Measurements from ENCODE around the gene PLEKHA4. TPM values are rescaled to one million over a fixed set of nuclear protein-coding genes. Genes with fewer than 3 reads are reported as not detected.
A peak's percentile ranks its signal among the peaks of the same experiment; 100 is the strongest.

PLEKHA4 gene
- total and polyA plus RNA-seq, 2 of the 13 experiments (the other 11 are each of a cell fraction or from before 2014, with no cell fraction given), result 4.8 to 6.0 TPM

GRCh38 chr19:48835734-48836088, 32.7 kb downstream of the PLEKHA4 start (continued):
- peak; percentile 35; the same call in 1 of the 2 replicates for TF ChIP-seq ZFP91 (CRISPR knock-in tag; IDR thresholded peaks at IDR 0.05; ENCODE audit: borderline replicate concordance)
- peak; percentile 38 for TF ChIP-seq HNF4A (CRISPR knock-in tag; IDR thresholded peaks at IDR 0.05)
- TF ChIP-seq, protein P1, sequence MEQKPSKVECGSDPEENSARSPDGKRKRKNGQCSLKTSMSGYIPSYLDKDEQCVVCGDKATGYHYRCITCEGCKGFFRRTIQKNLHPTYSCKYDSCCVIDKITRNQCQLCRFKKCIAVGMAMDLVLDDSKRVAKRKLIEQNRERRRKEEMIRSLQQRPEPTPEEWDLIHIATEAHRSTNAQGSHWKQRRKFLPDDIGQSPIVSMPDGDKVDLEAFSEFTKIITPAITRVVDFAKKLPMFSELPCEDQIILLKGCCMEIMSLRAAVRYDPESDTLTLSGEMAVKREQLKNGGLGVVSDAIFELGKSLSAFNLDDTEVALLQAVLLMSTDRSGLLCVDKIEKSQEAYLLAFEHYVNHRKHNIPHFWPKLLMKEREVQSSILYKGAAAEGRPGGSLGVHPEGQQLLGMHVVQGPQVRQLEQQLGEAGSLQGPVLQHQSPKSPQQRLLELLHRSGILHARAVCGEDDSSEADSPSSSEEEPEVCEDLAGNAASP (CRISPR knock-in tag; IDR thresholded peaks at IDR 0.05; ENCODE audit: borderline replicate concordance), result peak; percentile 91; the same call in 1 of the 2 replicates
- TF ChIP-seq ZNF772 (CRISPR knock-in tag; IDR thresholded peaks at IDR 0.05), result 0 out of 2 replicates have a peak, but pooled peaks have one; percentile 47
- peak; percentile 63 for TF ChIP-seq ZNF263 (CRISPR knock-in tag; IDR thresholded peaks at IDR 0.05)
- peak in 1 of 2 experiments; percentile 57; a peak in 3 of 4 replicates for TF ChIP-seq HMGXB4 (CRISPR knock-in tag; IDR thresholded peaks at IDR 0.05; ENCODE audit: borderline replicate concordance in 1 of 2, low read depth in 1 of 2)
- TF ChIP-seq, protein P2, sequence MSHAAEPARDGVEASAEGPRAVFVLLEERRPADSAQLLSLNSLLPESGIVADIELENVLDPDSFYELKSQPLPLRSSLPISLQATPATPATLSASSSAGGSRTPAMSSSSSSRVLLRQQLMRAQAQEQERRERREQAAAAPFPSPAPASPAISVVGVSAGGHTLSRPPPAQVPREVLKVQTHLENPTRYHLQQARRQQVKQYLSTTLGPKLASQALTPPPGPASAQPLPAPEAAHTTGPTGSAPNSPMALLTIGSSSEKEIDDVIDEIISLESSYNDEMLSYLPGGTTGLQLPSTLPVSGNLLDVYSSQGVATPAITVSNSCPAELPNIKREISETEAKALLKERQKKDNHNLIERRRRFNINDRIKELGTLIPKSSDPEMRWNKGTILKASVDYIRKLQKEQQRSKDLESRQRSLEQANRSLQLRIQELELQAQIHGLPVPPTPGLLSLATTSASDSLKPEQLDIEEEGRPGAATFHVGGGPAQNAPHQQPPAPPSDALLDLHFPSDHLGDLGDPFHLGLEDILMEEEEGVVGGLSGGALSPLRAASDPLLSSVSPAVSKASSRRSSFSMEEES (CRISPR knock-in tag; IDR thresholded peaks at IDR 0.05), result peak; percentile 98
- no peak for TF ChIP-seq SMARCC2 (IDR thresholded peaks at IDR 0.05)
- TF ChIP-seq SOX6 (IDR thresholded peaks at IDR 0.05), result no peak
- peak; percentile 25; the same call in 1 of the 2 replicates for TF ChIP-seq SOX6 (CRISPR knock-in tag; IDR thresholded peaks at IDR 0.05)
- TF ChIP-seq REPIN1 (CRISPR knock-in tag; IDR thresholded peaks at IDR 0.05; ENCODE audit: borderline replicate concordance, low read depth), result peak; percentile 64; the same call in 1 of the 2 replicates
- TF ChIP-seq KAT7 (CRISPR knock-in tag; IDR thresholded peaks at IDR 0.05; ENCODE audit: borderline replicate concordance), result no peak; the same call in 1 of the 2 replicates
- peak; percentile 80; the same call in 1 of the 2 replicates for TF ChIP-seq KDM2A (CRISPR knock-in tag; IDR thresholded peaks at IDR 0.05; ENCODE audit: borderline replicate concordance, low read depth)
- TF ChIP-seq ERF (CRISPR knock-in tag; IDR thresholded peaks at IDR 0.05), result 0 out of 2 replicates have a peak, but pooled peaks have one; percentile 15
- peak; percentile 42; the same call in 1 of the 2 replicates for TF ChIP-seq HNF1B (CRISPR knock-in tag; IDR thresholded peaks at IDR 0.05)
- no peak for TF ChIP-seq JUND (CRISPR knock-in tag; IDR thresholded peaks at IDR 0.05)
- TF ChIP-seq ZEB1 (IDR thresholded peaks at IDR 0.05; ENCODE audit: insufficient replicate concordance, low read depth), result no peak
- TF ChIP-seq HCFC1 (IDR thresholded peaks at IDR 0.05; ENCODE audit: low read depth, low read length), result 0 out of 2 replicates have a peak, but pooled peaks have one; percentile 25
- TF ChIP-seq RXRA (CRISPR knock-in tag; IDR thresholded peaks at IDR 0.05), result peak; percentile 80
- 0 out of 2 replicates have a peak, but pooled peaks have one; percentile 33 for TF ChIP-seq NR2C2 (CRISPR knock-in tag; IDR thresholded peaks at IDR 0.05; ENCODE audit: borderline replicate concordance)
- peak; percentile 97 for TF ChIP-seq SMC3 (IDR thresholded peaks at IDR 0.05; ENCODE audit: low read length)
- TF ChIP-seq SALL1 (CRISPR knock-in tag; IDR thresholded peaks at IDR 0.05), result peak; percentile 63
- TF ChIP-seq CEBPB (IDR thresholded peaks at IDR 0.05; ENCODE audit: borderline replicate concordance, low read depth, low read length), result no peak
